Osteoblast (primary cell): ENCODE measurements around the gene HELT. TPM values are rescaled to one million over a fixed set of nuclear protein-coding genes. Genes with fewer than 3 reads are reported as not detected.
"Not testable (repeated sequence)": the region's sequence is repeated elsewhere in the genome, so short reads cannot be mapped to it uniquely, and the experiment has no call there.

Experiments
- DNase-seq: peaks from one replicate; pipeline ENCODE4 v3.0.0; 2011; ENCODE audit warnings: low spot score, mixed read lengths; ENCODE audit not compliant: insufficient read length; ENCODE audit errors: missing footprints
- H2AFZ ChIP-seq: 2 replicates; pipeline ENCODE4 v1.6.0; 2011; ENCODE audit warnings: mild to moderate bottlenecking, low read length
- H3K27ac ChIP-seq: 2 replicates; pipeline ENCODE4 v1.5.1; 2011; ENCODE audit warnings: mild to moderate bottlenecking, low read depth, low read length, moderate library complexity
- H3K27me3 ChIP-seq: 2 replicates; pipeline ENCODE4 v1.6.0; 2012; ENCODE audit warnings: mild to moderate bottlenecking, control low read depth, inconsistent platforms, low read length, moderate library complexity; ENCODE audit not compliant: insufficient read depth
- H3K36me3 ChIP-seq: 2 replicates; pipeline ENCODE4 v1.5.1; 2011; ENCODE audit warnings: mild to moderate bottlenecking, low read length, control low read depth, moderate library complexity; ENCODE audit not compliant: insufficient read depth
- H3K4me1 ChIP-seq: 2 replicates; pipeline ENCODE4 v1.5.1; 2011; ENCODE audit warnings: mild to moderate bottlenecking, low read length, control low read depth, moderate library complexity; ENCODE audit not compliant: insufficient read depth
- H3K4me2 ChIP-seq: 2 replicates; pipeline ENCODE4 v1.6.0; 2011; ENCODE audit warnings: mild to moderate bottlenecking, low read length; ENCODE audit not compliant: insufficient read depth
- H3K4me3 ChIP-seq: fragments of 200-600 bp; sonication (generic); 3 replicates; pipeline ENCODE4 v1.5.1; 2012; ENCODE audit warnings: mild to moderate bottlenecking, low read length, inconsistent platforms; ENCODE audit not compliant: insufficient read depth
- H3K79me2 ChIP-seq: 2 replicates; pipeline ENCODE4 v1.6.0; 2012; ENCODE audit warnings: mild to moderate bottlenecking, low read length, control low read depth, inconsistent platforms; ENCODE audit not compliant: insufficient read depth
- H3K9me3 ChIP-seq: 2 replicates; pipeline ENCODE4 v1.5.1; 2011; ENCODE audit warnings: low read depth, low read length, control low read depth
- H4K20me1 ChIP-seq: 2 replicates; pipeline ENCODE4 v1.6.0; 2012; ENCODE audit warnings: mild to moderate bottlenecking, low read length, control low read depth; ENCODE audit not compliant: insufficient read depth
- CTCF ChIP-seq: IDR thresholded peaks from 2 replicates; pipeline ENCODE4 v1.5.1; 2011; ENCODE audit warnings: mild to moderate bottlenecking, low read depth, low read length, moderate library complexity; ENCODE audit errors: extremely low read depth
- total RNA-seq: library from RNA; depleted of rRNA; stranded (reverse); fragments of >200 nt; gene quantifications from 2 replicates; pipeline ENCODE4 v1.2.3, GENCODE V29; 2012

HELT gene
- total RNA-seq, 1 donor, result not detected

- Histone ChIP-seq H3K4me3 (no peak overlapping the region), H3K79me2 (no peaks in the 10 kb centered on the region), H3K27me3 (peaks cover 9% of the 10 kb centered on the region), H2AFZ (no peak overlapping the region), H3K27ac (no peak overlapping the region), H3K4me1 (no peaks in the 10 kb centered on the region), H4K20me1 (no peaks in the 10 kb centered on the region), H3K9me3 (no peaks in the 10 kb centered on the region), H3K36me3 (no peaks in the 10 kb centered on the region), H3K4me2 (no peak overlapping the region)
- TF ChIP-seq CTCF, result no peak
- DNase-seq, result no peak
Observed at GRCh38 chr4:184994623-184995010, 23.7 kb upstream of the HELT start.

DNA sequence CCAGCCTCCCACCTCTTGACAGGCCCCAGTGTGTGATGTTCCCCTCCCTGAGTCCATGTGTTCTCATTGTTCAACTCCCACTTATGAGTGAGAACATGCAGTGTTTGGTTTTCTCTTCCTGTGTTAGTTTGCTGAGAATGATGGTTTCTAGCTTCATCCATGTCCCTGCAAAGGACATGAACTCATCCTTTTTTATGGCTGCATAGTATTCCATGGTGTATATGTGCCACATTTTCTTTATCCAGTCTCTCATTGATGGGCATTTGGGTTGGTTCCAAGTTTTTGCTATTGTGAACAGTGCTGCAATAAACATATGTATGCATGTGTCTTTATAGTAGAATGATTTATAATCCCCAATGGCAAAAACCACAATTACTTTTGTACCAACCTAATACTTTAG lies 20.6 kb upstream of the HELT start:
- not testable (repeated sequence) for H3K27ac ChIP-seq, DNase-seq, H2AFZ ChIP-seq, H3K4me2 ChIP-seq, H3K27me3 ChIP-seq, H3K9me3 ChIP-seq, H3K79me2 ChIP-seq, H4K20me1 ChIP-seq, H3K4me1 ChIP-seq, H3K36me3 ChIP-seq, H3K4me3 ChIP-seq

DNA sequence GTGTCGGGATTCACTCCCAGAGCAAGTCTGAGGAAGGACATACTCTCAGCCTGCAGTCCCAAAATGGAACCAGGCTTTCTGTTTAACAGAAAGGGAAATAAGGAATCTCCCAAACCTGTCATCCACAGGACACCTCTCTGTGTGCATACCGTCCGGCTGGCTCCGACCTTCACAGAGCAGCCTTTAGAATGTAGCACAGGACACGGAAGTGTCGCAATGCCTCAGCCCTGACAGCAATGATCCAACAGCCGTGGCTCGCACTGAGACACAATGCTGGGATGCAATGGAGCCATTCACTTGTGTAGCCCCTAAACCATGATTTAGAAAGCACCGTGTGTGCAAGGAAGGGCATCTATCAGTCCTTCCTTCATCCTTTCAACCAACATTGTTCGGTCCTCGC lies 15.5 kb upstream of the HELT start:
- Histone ChIP-seq H4K20me1 (no peaks in the 10 kb centered on the region), H3K27ac (no peak overlapping the region), H3K9me3 (no peaks in the 10 kb centered on the region), H3K4me1 (no peaks in the 10 kb centered on the region), H3K36me3 (no peaks in the 10 kb centered on the region), H3K4me2 (no peak overlapping the region), H3K27me3 (peaks cover 27% of the 10 kb centered on the region), H3K79me2 (no peaks in the 10 kb centered on the region), H2AFZ (no peak overlapping the region), H3K4me3 (no peak overlapping the region)
- DNase-seq, result no peak
- no peak for TF ChIP-seq CTCF

DNA sequence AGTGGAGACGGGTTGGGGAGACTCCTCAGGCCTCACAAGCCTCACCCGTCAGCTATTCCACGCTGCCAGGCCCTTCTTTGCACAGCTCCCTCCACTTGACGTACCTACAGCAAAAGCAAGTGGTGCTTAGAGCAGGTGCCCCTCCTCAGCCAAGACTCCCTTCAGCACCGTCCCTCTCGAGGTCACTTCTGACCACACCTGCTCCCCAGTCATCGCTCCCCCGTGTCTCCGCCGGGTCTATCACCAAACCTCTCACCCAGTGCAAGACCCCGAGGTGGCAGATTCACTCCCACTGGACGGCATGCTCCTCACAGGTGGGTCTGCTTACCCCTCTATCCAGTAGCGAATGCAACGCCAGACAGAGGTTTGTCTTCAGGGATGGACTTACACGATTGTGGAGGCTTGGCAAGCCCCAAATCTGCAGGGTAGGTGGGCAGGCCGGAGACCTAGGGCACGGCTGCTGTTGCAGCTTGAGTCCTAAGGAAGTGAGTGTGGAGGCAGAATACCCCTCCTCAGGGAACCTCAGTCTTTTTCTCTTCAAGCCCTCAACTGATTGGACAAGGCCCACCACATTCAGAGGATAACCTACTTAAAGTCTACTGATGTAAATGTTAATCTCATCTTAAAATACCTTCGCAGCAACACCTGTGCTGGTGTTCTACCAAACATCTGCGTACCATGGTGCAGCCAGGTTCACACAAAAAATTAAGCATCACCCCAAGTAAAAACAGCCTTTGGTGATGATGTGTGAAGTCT lies 14.5 kb upstream of the HELT start:
- Histone ChIP-seq H3K27ac (no peak overlapping the region), H3K4me3 (no peak overlapping the region), H3K36me3 (no peaks in the 10 kb centered on the region), H3K4me1 (no peaks in the 10 kb centered on the region), H4K20me1 (no peaks in the 10 kb centered on the region), H3K4me2 (no peak overlapping the region), H3K9me3 (no peaks in the 10 kb centered on the region), H3K27me3 (peaks cover 35% of the 10 kb centered on the region), H2AFZ (no peak overlapping the region), H3K79me2 (no peaks in the 10 kb centered on the region)
- TF ChIP-seq CTCF, result no peak
- DNase-seq, result no peak
